NCI-H1417 treated with DMSO at 0.1 percent for 48 hours (cell line): ENCODE measurements around the gene CFHR4.
"Not testable (repeated sequence)": the region's sequence is repeated elsewhere in the genome, so short reads cannot be mapped to it uniquely, and the experiment has no call there.

Source experiments
- DNase-seq: peaks from one replicate; lab custom pipeline; 2025; lab: John Stamatoyannopoulos, UW

The CFHR4 gene

GRCh38 chr1:196887515-196888239 lies at the start of gene CFHR4:
CFHR4 (plus strand) TSS chr1:196888052; CDS start chr1:196888151, 99 bp downstream.
- no peak for DNase-seq

- not testable (repeated sequence) for DNase-seq
Observed at GRCh38 chr1:196849613-196850492, 38.0 kb upstream of the CFHR4 start.

GRCh38 chr1:196856053-196856452 lies 31.8 kb upstream of the CFHR4 start:
- no peak for DNase-seq

- DNase-seq: no peak
Observed at GRCh38 chr1:196857188-196857587, 30.7 kb upstream of the CFHR4 start.

GRCh38 chr1:196858811-196859210 lies 29.0 kb upstream of the CFHR4 start:
- no peak for DNase-seq

GRCh38 chr1:196860323-196860884 lies 27.4 kb upstream of the CFHR4 start:
- no peak for DNase-seq

- no peak for DNase-seq
Observed at GRCh38 chr1:196861429-196861828, 26.4 kb upstream of the CFHR4 start.

- no peak for DNase-seq
Observed at GRCh38 chr1:196866974-196867373, 20.9 kb upstream of the CFHR4 start.

GRCh38 chr1:196873385-196873784 lies 14.5 kb upstream of the CFHR4 start:
- DNase-seq: no peak

- DNase-seq: no peak
Observed at GRCh38 chr1:196875935-196876334, 11.9 kb upstream of the CFHR4 start.

GRCh38 chr1:196877964-196878363 lies 9.9 kb upstream of the CFHR4 start:
- DNase-seq: no peak

- DNase-seq: not testable (repeated sequence)
Observed at GRCh38 chr1:196886560-196886959, 1.3 kb upstream of the CFHR4 start.

- no peak for DNase-seq
Observed at GRCh38 chr1:196890668-196891067, 2.8 kb downstream of the CFHR4 start.

GRCh38 chr1:196891251-196891650 lies 3.4 kb downstream of the CFHR4 start:
- DNase-seq: no peak

- DNase-seq: no peak
Observed at GRCh38 chr1:196896355-196896754, 8.5 kb downstream of the CFHR4 start.

- DNase-seq: no peak
Observed at GRCh38 chr1:196897158-196897828, 9.4 kb downstream of the CFHR4 start.

- no peak for DNase-seq
Observed at GRCh38 chr1:196902344-196902743, 14.5 kb downstream of the CFHR4 start.

- no peak for DNase-seq
Observed at GRCh38 chr1:196910215-196910614, 22.4 kb downstream of the CFHR4 start.

- DNase-seq: not testable (repeated sequence)
Observed at GRCh38 chr1:196912283-196912682, 24.4 kb downstream of the CFHR4 start.

GRCh38 chr1:196926839-196927238 lies 39.0 kb downstream of the CFHR4 start:
- DNase-seq: not testable (repeated sequence)

GRCh38 chr1:196932853-196933252 lies 45.0 kb downstream of the CFHR4 start:
- DNase-seq: not testable (repeated sequence)

- no peak for DNase-seq
Observed at GRCh38 chr1:196933531-196934189, 45.8 kb downstream of the CFHR4 start.
